Neural cell (in vitro differentiated cells): ENCODE results near the gene OBSCN. TPM values are rescaled to one million over a fixed set of nuclear protein-coding genes. Genes with fewer than 3 reads are reported as not detected.

Experiments used
- H2AFZ ChIP-seq: fragments of 200-600, 300-800 bp; sonication (generic), shearing (Covaris generic); 2 replicates; pipeline ENCODE4 v1.6.0; 2014; ENCODE audit warnings: low read depth, mild to moderate bottlenecking, antibody characterized with exemption, low read length, moderate library complexity
- H3F3A ChIP-seq: fragments of 200-600 bp; shearing (Covaris generic); 2 replicates; pipeline ENCODE4 v1.6.1; 2016; ENCODE audit warnings: mild to moderate bottlenecking, moderate library complexity, mixed read lengths, antibody characterized with exemption, low read length; ENCODE audit not compliant: insufficient read depth, poor library complexity, severe bottlenecking
- H3K27ac ChIP-seq: fragments of 200-600, 300-800 bp; sonication (generic), shearing (Covaris generic); 2 replicates; pipeline ENCODE4 v1.5.1; 2014; ENCODE audit warnings: mild to moderate bottlenecking, low read length, moderate library complexity
- H3K27me3 ChIP-seq: fragments of 300-800, 200-600 bp; sonication (generic), shearing (Covaris generic); 2 replicates; pipeline ENCODE4 v1.6.0; 2014; ENCODE audit warnings: mild to moderate bottlenecking, low read depth, low read length, moderate library complexity; ENCODE audit not compliant: insufficient read depth
- H3K36me3 ChIP-seq: fragments of 300-800, 200-600 bp; sonication (generic), shearing (Covaris generic); 2 replicates; pipeline ENCODE4 v1.5.1; 2014; ENCODE audit warnings: mild to moderate bottlenecking, antibody characterized with exemption, low read length, moderate library complexity; ENCODE audit not compliant: insufficient read depth
- H3K4me2 ChIP-seq: fragments of 300-800, 200-600 bp; sonication (generic), shearing (Covaris generic); 2 replicates; pipeline ENCODE4 v1.6.0; 2014; ENCODE audit warnings: mild to moderate bottlenecking, low read length
- H3K4me3 ChIP-seq: fragments of 300-800, 200-600 bp; sonication (generic), shearing (Covaris generic); 2 replicates; pipeline ENCODE4 v1.5.1; 2014; ENCODE audit warnings: mild to moderate bottlenecking, low read length, moderate library complexity
- H3K79me2 ChIP-seq: fragments of 200-600 bp; shearing (Covaris generic); replicated peaks from 2 replicates; pipeline ENCODE4 v1.6.0; 2014; ENCODE audit warnings: mild to moderate bottlenecking, low read length, moderate library complexity; ENCODE audit not compliant: insufficient read depth
- H3K9ac ChIP-seq: fragments of 300-800, 200-600 bp; sonication (generic), shearing (Covaris generic); 2 replicates; pipeline ENCODE4 v1.6.1; 2016; ENCODE audit warnings: mild to moderate bottlenecking, low read length, mixed read lengths
- H3K9me2 ChIP-seq: fragments of 200-600 bp; shearing (Covaris generic); 2 replicates; pipeline ENCODE4 v1.6.1; 2016; ENCODE audit warnings: mild to moderate bottlenecking, low read length, mixed read lengths; ENCODE audit not compliant: insufficient read depth
- H3K9me3 ChIP-seq: fragments of 200-600, 300-800 bp; sonication (generic), shearing (Covaris generic); 2 replicates; pipeline ENCODE4 v1.6.1; 2016; ENCODE audit warnings: mild to moderate bottlenecking, mixed run types, low read length, moderate library complexity, mixed read lengths
- H4K20me1 ChIP-seq: fragments of 200-600 bp; shearing (Covaris generic); 2 replicates; pipeline ENCODE4 v1.6.1; 2016; ENCODE audit warnings: mild to moderate bottlenecking, mixed run types; ENCODE audit not compliant: insufficient read depth
- EP300 ChIP-seq: fragments of 450-650 bp; conservative IDR thresholded peaks from 2 replicates; pipeline ENCODE4 v1.6.1; 2014; ENCODE audit warnings: antibody characterized with exemption, mild to moderate bottlenecking, moderate library complexity; ENCODE audit not compliant: poor library complexity, severe bottlenecking
- EZH2 ChIP-seq: fragments of 200-600, 300-800 bp; shearing (Covaris generic), sonication (generic); IDR thresholded peaks from 2 replicates; pipeline ENCODE4 v1.6.1; 2014; ENCODE audit warnings: antibody characterized with exemption, low read length, borderline replicate concordance, mild to moderate bottlenecking; ENCODE audit not compliant: insufficient read depth, poor library complexity, severe bottlenecking
- MXI1 ChIP-seq: fragments of 450-650 bp; conservative IDR thresholded peaks from 2 replicates; pipeline ENCODE4 v1.6.1; 2014; ENCODE audit warnings: antibody characterized with exemption, mild to moderate bottlenecking; ENCODE audit not compliant: poor library complexity, severe bottlenecking
- POLR2AphosphoS5 ChIP-seq: IDR thresholded peaks from 2 replicates; pipeline ENCODE4 v1.6.1; 2012
- RAD21 ChIP-seq: fragments of 450-650 bp; conservative IDR thresholded peaks from 2 replicates; pipeline ENCODE4 v1.6.1; 2014; ENCODE audit warnings: antibody characterized with exemption, mild to moderate bottlenecking, moderate library complexity
- SMC3 ChIP-seq: fragments of 450-650 bp; conservative IDR thresholded peaks from 2 replicates; pipeline ENCODE4 v1.6.1; 2014; ENCODE audit warnings: antibody characterized with exemption, mild to moderate bottlenecking, moderate library complexity; ENCODE audit not compliant: poor library complexity
- TAF1 ChIP-seq: IDR thresholded peaks from 2 replicates; pipeline ENCODE4 v1.6.1; 2012; ENCODE audit warnings: low read depth
- polyA plus RNA-seq: library from polyadenylated mRNA; depleted of rRNA; stranded (reverse); fragments of >200 nt; gene quantifications from 2 replicates; pipeline ENCODE4 v1.2.3, GENCODE V29; 2014
- TF ChIP-seq, protein P1 (sequence below): IDR thresholded peaks from 2 replicates; pipeline ENCODE4 v1.6.1; 2012; ENCODE audit warnings: borderline replicate concordance
- TF ChIP-seq, protein P2 (sequence below): fragments of 450-650 bp; IDR thresholded peaks from 2 replicates; pipeline ENCODE4 v1.5.1; 2014; ENCODE audit warnings: antibody characterized with exemption, mild to moderate bottlenecking, moderate library complexity; ENCODE audit not compliant: poor library complexity, severe bottlenecking

The OBSCN gene
- polyA plus RNA-seq, 1 donor from 2014 or later = 7.2 TPM

GRCh38 chr1:228286505-228287417, 78.9 kb downstream of the OBSCN start:
- Histone ChIP-seq H3K27ac (no peak overlapping the region), H2AFZ (no peak overlapping the region), H3K4me3 (no peak overlapping the region), H3K36me3 (no peaks in the 10 kb centered on the region), H3F3A (no peaks in the 10 kb centered on the region), H3K9me2 (no peaks in the 10 kb centered on the region), H3K9ac (no peak overlapping the region), H3K79me2 (no peaks in the 10 kb centered on the region), H3K4me2 (no peak overlapping the region), H3K27me3 (no peaks in the 10 kb centered on the region), H3K9me3 (no peaks in the 10 kb centered on the region), H4K20me1 (no peaks in the 10 kb centered on the region)
- TF ChIP-seq, protein P1, sequence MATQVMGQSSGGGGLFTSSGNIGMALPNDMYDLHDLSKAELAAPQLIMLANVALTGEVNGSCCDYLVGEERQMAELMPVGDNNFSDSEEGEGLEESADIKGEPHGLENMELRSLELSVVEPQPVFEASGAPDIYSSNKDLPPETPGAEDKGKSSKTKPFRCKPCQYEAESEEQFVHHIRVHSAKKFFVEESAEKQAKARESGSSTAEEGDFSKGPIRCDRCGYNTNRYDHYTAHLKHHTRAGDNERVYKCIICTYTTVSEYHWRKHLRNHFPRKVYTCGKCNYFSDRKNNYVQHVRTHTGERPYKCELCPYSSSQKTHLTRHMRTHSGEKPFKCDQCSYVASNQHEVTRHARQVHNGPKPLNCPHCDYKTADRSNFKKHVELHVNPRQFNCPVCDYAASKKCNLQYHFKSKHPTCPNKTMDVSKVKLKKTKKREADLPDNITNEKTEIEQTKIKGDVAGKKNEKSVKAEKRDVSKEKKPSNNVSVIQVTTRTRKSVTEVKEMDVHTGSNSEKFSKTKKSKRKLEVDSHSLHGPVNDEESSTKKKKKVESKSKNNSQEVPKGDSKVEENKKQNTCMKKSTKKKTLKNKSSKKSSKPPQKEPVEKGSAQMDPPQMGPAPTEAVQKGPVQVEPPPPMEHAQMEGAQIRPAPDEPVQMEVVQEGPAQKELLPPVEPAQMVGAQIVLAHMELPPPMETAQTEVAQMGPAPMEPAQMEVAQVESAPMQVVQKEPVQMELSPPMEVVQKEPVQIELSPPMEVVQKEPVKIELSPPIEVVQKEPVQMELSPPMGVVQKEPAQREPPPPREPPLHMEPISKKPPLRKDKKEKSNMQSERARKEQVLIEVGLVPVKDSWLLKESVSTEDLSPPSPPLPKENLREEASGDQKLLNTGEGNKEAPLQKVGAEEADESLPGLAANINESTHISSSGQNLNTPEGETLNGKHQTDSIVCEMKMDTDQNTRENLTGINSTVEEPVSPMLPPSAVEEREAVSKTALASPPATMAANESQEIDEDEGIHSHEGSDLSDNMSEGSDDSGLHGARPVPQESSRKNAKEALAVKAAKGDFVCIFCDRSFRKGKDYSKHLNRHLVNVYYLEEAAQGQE = no peak
- TF ChIP-seq, protein P2, sequence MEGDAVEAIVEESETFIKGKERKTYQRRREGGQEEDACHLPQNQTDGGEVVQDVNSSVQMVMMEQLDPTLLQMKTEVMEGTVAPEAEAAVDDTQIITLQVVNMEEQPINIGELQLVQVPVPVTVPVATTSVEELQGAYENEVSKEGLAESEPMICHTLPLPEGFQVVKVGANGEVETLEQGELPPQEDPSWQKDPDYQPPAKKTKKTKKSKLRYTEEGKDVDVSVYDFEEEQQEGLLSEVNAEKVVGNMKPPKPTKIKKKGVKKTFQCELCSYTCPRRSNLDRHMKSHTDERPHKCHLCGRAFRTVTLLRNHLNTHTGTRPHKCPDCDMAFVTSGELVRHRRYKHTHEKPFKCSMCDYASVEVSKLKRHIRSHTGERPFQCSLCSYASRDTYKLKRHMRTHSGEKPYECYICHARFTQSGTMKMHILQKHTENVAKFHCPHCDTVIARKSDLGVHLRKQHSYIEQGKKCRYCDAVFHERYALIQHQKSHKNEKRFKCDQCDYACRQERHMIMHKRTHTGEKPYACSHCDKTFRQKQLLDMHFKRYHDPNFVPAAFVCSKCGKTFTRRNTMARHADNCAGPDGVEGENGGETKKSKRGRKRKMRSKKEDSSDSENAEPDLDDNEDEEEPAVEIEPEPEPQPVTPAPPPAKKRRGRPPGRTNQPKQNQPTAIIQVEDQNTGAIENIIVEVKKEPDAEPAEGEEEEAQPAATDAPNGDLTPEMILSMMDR = no peak
- TF ChIP-seq MXI1 (no peak), RAD21 (no peak), EZH2 (no peak), POLR2AphosphoS5 (no peak), EP300 (no peak), TAF1 (no peak), SMC3 (no peak)

DNA sequence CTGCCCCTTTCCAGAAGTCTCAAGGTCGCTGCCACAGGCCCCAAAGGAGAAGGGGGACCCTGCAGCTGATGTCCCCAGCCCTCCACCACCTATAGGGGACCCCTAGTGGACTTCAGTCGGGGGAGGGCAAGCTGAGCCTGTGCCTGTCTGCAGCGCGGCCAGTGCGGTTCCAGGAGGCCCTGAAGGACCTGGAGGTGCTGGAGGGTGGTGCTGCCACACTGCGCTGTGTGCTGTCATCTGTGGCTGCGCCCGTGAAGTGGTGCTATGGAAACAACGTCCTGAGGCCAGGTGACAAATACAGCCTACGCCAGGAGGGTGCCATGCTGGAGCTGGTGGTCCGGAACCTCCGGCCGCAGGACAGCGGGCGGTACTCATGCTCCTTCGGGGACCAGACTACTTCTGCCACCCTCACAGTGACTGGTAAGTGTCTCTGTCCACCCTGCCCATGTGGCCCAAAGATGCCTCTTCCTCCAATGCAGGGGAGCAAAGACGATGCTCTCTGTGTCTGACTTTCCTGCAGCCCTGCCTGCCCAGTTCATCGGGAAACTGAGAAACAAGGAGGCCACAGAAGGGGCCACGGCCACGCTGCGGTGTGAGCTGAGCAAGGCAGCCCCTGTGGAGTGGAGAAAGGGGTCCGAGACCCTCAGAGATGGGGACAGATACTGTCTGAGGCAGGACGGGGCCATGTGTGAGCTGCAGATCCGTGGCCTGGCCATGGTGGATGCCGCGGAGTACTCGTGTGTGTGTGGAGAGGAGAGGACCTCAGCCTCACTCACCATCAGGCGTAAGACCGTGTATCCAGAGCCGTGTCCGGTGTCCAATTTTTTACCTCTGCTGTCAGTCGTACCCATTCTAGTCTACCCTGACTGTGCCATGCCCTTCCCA, 79.9 kb downstream of the OBSCN start:
- Histone ChIP-seq H2AFZ (no peak overlapping the region), H3K4me2 (no peak overlapping the region), H4K20me1 (no peaks in the 10 kb centered on the region), H3K27ac (no peak overlapping the region), H3K4me3 (no peak overlapping the region), H3K9me3 (no peaks in the 10 kb centered on the region), H3K79me2 (no peaks in the 10 kb centered on the region), H3K36me3 (no peaks in the 10 kb centered on the region), H3F3A (no peaks in the 10 kb centered on the region), H3K27me3 (no peaks in the 10 kb centered on the region), H3K9me2 (no peaks in the 10 kb centered on the region), H3K9ac (no peak overlapping the region)
- TF ChIP-seq SMC3 (no peak), POLR2AphosphoS5 (no peak), EZH2 (no peak), TAF1 (no peak), RAD21 (no peak), MXI1 (no peak), EP300 (no peak)
- TF ChIP-seq, protein P2 = no peak
- TF ChIP-seq, protein P1 = no peak
